HL-60 (cell line): ENCODE data around the gene PRIM1.

Experiments used
- GABPA ChIP-seq: IDR thresholded peaks from 2 replicates; pipeline ENCODE4 v1.6.1; 2012; ENCODE audit warnings: low read depth
- TF ChIP-seq, protein P1 (sequence below): IDR thresholded peaks from one replicate; pipeline ENCODE4 v1.5.1; 2011; ENCODE audit warnings: low read length, control low read depth, inconsistent platforms; ENCODE audit not compliant: insufficient read depth

DNA sequence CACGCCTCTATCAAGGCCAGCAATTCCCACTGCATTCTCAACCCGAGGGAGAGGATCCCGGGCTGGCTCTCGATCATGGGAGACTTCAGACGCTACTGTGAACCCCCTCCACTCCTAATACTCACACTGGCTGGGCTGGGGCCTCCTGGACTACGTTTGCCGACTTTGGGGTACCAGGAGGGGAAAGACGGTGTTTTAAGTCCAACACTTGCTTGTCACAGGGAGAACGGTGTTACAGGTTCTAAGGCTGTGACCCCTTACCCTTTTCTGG, 27.5 kb downstream of the PRIM1 start:
- TF ChIP-seq, protein P1, sequence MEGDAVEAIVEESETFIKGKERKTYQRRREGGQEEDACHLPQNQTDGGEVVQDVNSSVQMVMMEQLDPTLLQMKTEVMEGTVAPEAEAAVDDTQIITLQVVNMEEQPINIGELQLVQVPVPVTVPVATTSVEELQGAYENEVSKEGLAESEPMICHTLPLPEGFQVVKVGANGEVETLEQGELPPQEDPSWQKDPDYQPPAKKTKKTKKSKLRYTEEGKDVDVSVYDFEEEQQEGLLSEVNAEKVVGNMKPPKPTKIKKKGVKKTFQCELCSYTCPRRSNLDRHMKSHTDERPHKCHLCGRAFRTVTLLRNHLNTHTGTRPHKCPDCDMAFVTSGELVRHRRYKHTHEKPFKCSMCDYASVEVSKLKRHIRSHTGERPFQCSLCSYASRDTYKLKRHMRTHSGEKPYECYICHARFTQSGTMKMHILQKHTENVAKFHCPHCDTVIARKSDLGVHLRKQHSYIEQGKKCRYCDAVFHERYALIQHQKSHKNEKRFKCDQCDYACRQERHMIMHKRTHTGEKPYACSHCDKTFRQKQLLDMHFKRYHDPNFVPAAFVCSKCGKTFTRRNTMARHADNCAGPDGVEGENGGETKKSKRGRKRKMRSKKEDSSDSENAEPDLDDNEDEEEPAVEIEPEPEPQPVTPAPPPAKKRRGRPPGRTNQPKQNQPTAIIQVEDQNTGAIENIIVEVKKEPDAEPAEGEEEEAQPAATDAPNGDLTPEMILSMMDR: no peak
- TF ChIP-seq GABPA: no peak
